ENCODE data around the gene EYS.

EYS gene

GRCh38 chr6:64987066-64987465, 720.0 kb downstream of the EYS start:
- TF ChIP-seq GATA3 (IDR thresholded peaks at IDR 0.05; ENCODE audit: low read depth, low read length) (no peak), GATA2 (IDR thresholded peaks at IDR 0.05; ENCODE audit: low read depth, low read length) (no peak)

- TF ChIP-seq GATA3 (IDR thresholded peaks at IDR 0.05; ENCODE audit: low read depth, low read length) (no peak), GATA2 (IDR thresholded peaks at IDR 0.05; ENCODE audit: low read depth, low read length) (no peak)
Observed at GRCh38 chr6:64985726-64986125, 721.3 kb downstream of the EYS start.

GRCh38 chr6:64984948-64985347, 722.1 kb downstream of the EYS start:
- no peak for TF ChIP-seq GATA2 (IDR thresholded peaks at IDR 0.05; ENCODE audit: low read depth, low read length)
- TF ChIP-seq GATA3 (IDR thresholded peaks at IDR 0.05; ENCODE audit: low read depth, low read length) = no peak

- TF ChIP-seq GATA2 (IDR thresholded peaks at IDR 0.05; ENCODE audit: low read depth, low read length) (no peak), GATA3 (IDR thresholded peaks at IDR 0.05; ENCODE audit: low read depth, low read length) (no peak)
Observed at GRCh38 chr6:64983089-64983488, 723.9 kb downstream of the EYS start.

- TF ChIP-seq GATA2 (IDR thresholded peaks at IDR 0.05; ENCODE audit: low read depth, low read length) = no peak
- TF ChIP-seq GATA3 (IDR thresholded peaks at IDR 0.05; ENCODE audit: low read depth, low read length) = no peak
Observed at GRCh38 chr6:64973142-64973541, 733.9 kb downstream of the EYS start.

GRCh38 chr6:64969139-64969538, 737.9 kb downstream of the EYS start:
- TF ChIP-seq GATA2 (IDR thresholded peaks at IDR 0.05; ENCODE audit: low read depth, low read length) (no peak), GATA3 (IDR thresholded peaks at IDR 0.05; ENCODE audit: low read depth, low read length) (no peak)

GRCh38 chr6:64955435-64955848, 751.6 kb downstream of the EYS start:
- TF ChIP-seq GATA2 (IDR thresholded peaks at IDR 0.05; ENCODE audit: low read depth, low read length) (no peak), GATA3 (IDR thresholded peaks at IDR 0.05; ENCODE audit: low read depth, low read length) (no peak)

- TF ChIP-seq GATA3 (IDR thresholded peaks at IDR 0.05; ENCODE audit: low read depth, low read length) (no peak), GATA2 (IDR thresholded peaks at IDR 0.05; ENCODE audit: low read depth, low read length) (no peak)
Observed at GRCh38 chr6:64949257-64949656, 757.8 kb downstream of the EYS start.

GRCh38 chr6:64948261-64948660, 758.8 kb downstream of the EYS start:
- no peak for TF ChIP-seq GATA2 (IDR thresholded peaks at IDR 0.05; ENCODE audit: low read depth, low read length)
- no peak for TF ChIP-seq GATA3 (IDR thresholded peaks at IDR 0.05; ENCODE audit: low read depth, low read length)

GRCh38 chr6:64945450-64945849, 761.6 kb downstream of the EYS start:
- no peak for TF ChIP-seq GATA3 (IDR thresholded peaks at IDR 0.05; ENCODE audit: low read depth, low read length)
- no peak for TF ChIP-seq GATA2 (IDR thresholded peaks at IDR 0.05; ENCODE audit: low read depth, low read length)

- TF ChIP-seq GATA2 (IDR thresholded peaks at IDR 0.05; ENCODE audit: low read depth, low read length) = no peak
Observed at GRCh38 chr6:64932486-64932885, 774.5 kb downstream of the EYS start.

- TF ChIP-seq GATA3 (IDR thresholded peaks at IDR 0.05; ENCODE audit: low read depth, low read length) = no peak
- no peak for TF ChIP-seq GATA2 (IDR thresholded peaks at IDR 0.05; ENCODE audit: low read depth, low read length)
Observed at GRCh38 chr6:64930681-64931080, 776.3 kb downstream of the EYS start.

- TF ChIP-seq GATA3 (IDR thresholded peaks at IDR 0.05; ENCODE audit: low read depth, low read length) (no peak), GATA2 (IDR thresholded peaks at IDR 0.05; ENCODE audit: low read depth, low read length) (no peak)
Observed at GRCh38 chr6:64926051-64926450, 781.0 kb downstream of the EYS start.

- no peak for TF ChIP-seq GATA3 (IDR thresholded peaks at IDR 0.05; ENCODE audit: low read depth, low read length)
- no peak for TF ChIP-seq GATA2 (IDR thresholded peaks at IDR 0.05; ENCODE audit: low read depth, low read length)
Observed at GRCh38 chr6:64920257-64920656, 786.8 kb downstream of the EYS start.

- TF ChIP-seq GATA3 (IDR thresholded peaks at IDR 0.05; ENCODE audit: low read depth, low read length) = no peak
- no peak for TF ChIP-seq GATA2 (IDR thresholded peaks at IDR 0.05; ENCODE audit: low read depth, low read length)
Observed at GRCh38 chr6:64914124-64914523, 792.9 kb downstream of the EYS start.

GRCh38 chr6:64912966-64913365, 794.1 kb downstream of the EYS start:
- TF ChIP-seq GATA2 (IDR thresholded peaks at IDR 0.05; ENCODE audit: low read depth, low read length) (no peak), GATA3 (IDR thresholded peaks at IDR 0.05; ENCODE audit: low read depth, low read length) (no peak)

Data from SH-SY5Y (cell line).